SK-N-SH (cell line): ENCODE data around the gene CCT8L2.
"Not testable (repeated sequence)": the region's sequence is repeated elsewhere in the genome, so short reads cannot be mapped to it uniquely, and the experiment has no call there.

Experiments used
- EP300 ChIP-seq, 2 experiments: IDR thresholded peaks; 2 replicates each; pipeline versions ENCODE4 v1.4.0 to v1.6.1; 2012; ENCODE audit warnings: borderline replicate concordance in 1 of 2, low read depth in 1 of 2, low read length in 1 of 2
- GATA2 ChIP-seq: sonication (generic); formaldehyde crosslinking; IDR thresholded peaks from 2 replicates; pipeline ENCODE4 v1.5.0; 2020; ENCODE audit warnings: mild to moderate bottlenecking, missing genetic modification reagents
- MXI1 ChIP-seq: IDR thresholded peaks from 2 replicates; pipeline ENCODE4 v1.6.1; 2012; ENCODE audit warnings: mild to moderate bottlenecking, low read depth, low read length, improper control_type of control experiment
- POLR2AphosphoS5 ChIP-seq: IDR thresholded peaks from 2 replicates; pipeline ENCODE4 v1.6.1; 2012; ENCODE audit warnings: low read depth, low read length
- RAD21 ChIP-seq: IDR thresholded peaks from 2 replicates; pipeline ENCODE4 v1.6.1; 2012; ENCODE audit warnings: mild to moderate bottlenecking, low read length
- RFX5 ChIP-seq: IDR thresholded peaks from 2 replicates; pipeline ENCODE4 v1.6.1; 2012; ENCODE audit warnings: mild to moderate bottlenecking, improper control_type of control experiment, low read length
- RXRA ChIP-seq: IDR thresholded peaks from 2 replicates; pipeline ENCODE4 v1.4.0; 2012; ENCODE audit warnings: low read depth, mild to moderate bottlenecking, borderline replicate concordance
- SMC3 ChIP-seq: IDR thresholded peaks from 2 replicates; pipeline ENCODE4 v1.6.1; 2012; ENCODE audit warnings: low read depth, low read length, improper control_type of control experiment
- TF ChIP-seq, protein P1 (sequence below): fragments of 200-600 bp; sonication (generic); IDR thresholded peaks from 2 replicates; pipeline ENCODE4 v1.6.1; 2017; ENCODE audit warnings: antibody characterized with exemption, mild to moderate bottlenecking, moderate library complexity
- TF ChIP-seq, protein P2 (sequence below): IDR thresholded peaks from 2 replicates; pipeline ENCODE4 v1.4.0; 2012; ENCODE audit warnings: low read depth, borderline replicate concordance
- TF ChIP-seq, protein P3 (sequence below): IDR thresholded peaks from 2 replicates; pipeline ENCODE4 v1.6.1; 2012; ENCODE audit warnings: mild to moderate bottlenecking, low read depth, low read length, moderate library complexity
- TF ChIP-seq, protein P4 (sequence below): IDR thresholded peaks from 2 replicates; pipeline ENCODE4; 2012
- TF ChIP-seq, protein P5 (sequence below): IDR thresholded peaks from 2 replicates; pipeline ENCODE4 v1.4.0; 2012; ENCODE audit warnings: low read depth

DNA sequence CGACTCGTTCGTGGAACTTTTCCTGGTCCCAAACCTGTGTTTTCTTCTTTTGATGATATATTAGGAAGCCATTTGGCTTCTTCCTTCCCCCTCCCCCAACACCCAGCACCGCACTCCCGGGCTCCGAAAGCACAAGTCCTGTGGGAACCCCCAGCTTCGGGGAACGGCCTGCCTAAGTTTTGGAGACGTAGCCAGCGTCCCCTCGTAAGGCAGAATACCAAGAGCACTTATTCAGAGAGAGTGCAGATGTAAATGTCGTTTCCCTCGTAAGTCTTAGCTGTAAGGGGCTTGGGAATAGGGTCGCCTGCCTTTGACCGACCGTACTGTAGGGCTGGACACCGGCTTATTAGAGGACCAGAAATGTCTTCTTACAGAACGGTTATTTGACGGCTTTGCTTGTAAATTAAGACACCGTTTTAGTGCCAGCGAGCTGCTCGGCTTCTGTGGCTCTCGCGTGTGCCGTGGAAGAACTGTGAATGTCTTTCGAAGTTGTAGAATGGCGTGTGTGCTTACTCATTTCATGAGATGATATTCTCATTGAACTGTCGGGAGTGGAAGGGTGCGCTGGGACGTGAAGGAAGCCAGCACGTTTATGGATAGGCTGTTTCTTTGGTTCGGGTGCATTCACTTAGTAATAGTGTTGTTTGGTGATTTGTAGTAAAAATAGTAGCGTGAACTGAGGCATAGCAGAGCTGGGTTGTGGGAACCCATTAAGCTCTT is 10.3 kb upstream of the CCT8L2 start:
- not testable (repeated sequence) for TF ChIP-seq EP300 (IDR thresholded peaks at IDR 0.05; ENCODE audit: borderline replicate concordance in 1 of 2, low read depth in 1 of 2, low read length in 1 of 2); MXI1; GATA2 (CRISPR knock-in tag); SMC3; RFX5; RXRA; POLR2AphosphoS5; RAD21
- TF ChIP-seq, protein P1, sequence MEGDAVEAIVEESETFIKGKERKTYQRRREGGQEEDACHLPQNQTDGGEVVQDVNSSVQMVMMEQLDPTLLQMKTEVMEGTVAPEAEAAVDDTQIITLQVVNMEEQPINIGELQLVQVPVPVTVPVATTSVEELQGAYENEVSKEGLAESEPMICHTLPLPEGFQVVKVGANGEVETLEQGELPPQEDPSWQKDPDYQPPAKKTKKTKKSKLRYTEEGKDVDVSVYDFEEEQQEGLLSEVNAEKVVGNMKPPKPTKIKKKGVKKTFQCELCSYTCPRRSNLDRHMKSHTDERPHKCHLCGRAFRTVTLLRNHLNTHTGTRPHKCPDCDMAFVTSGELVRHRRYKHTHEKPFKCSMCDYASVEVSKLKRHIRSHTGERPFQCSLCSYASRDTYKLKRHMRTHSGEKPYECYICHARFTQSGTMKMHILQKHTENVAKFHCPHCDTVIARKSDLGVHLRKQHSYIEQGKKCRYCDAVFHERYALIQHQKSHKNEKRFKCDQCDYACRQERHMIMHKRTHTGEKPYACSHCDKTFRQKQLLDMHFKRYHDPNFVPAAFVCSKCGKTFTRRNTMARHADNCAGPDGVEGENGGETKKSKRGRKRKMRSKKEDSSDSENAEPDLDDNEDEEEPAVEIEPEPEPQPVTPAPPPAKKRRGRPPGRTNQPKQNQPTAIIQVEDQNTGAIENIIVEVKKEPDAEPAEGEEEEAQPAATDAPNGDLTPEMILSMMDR, result not testable (repeated sequence)
- TF ChIP-seq, protein P2, sequence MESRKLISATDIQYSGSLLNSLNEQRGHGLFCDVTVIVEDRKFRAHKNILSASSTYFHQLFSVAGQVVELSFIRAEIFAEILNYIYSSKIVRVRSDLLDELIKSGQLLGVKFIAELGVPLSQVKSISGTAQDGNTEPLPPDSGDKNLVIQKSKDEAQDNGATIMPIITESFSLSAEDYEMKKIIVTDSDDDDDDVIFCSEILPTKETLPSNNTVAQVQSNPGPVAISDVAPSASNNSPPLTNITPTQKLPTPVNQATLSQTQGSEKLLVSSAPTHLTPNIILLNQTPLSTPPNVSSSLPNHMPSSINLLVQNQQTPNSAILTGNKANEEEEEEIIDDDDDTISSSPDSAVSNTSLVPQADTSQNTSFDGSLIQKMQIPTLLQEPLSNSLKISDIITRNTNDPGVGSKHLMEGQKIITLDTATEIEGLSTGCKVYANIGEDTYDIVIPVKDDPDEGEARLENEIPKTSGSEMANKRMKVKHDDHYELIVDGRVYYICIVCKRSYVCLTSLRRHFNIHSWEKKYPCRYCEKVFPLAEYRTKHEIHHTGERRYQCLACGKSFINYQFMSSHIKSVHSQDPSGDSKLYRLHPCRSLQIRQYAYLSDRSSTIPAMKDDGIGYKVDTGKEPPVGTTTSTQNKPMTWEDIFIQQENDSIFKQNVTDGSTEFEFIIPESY, result not testable (repeated sequence)
- TF ChIP-seq, protein P3, sequence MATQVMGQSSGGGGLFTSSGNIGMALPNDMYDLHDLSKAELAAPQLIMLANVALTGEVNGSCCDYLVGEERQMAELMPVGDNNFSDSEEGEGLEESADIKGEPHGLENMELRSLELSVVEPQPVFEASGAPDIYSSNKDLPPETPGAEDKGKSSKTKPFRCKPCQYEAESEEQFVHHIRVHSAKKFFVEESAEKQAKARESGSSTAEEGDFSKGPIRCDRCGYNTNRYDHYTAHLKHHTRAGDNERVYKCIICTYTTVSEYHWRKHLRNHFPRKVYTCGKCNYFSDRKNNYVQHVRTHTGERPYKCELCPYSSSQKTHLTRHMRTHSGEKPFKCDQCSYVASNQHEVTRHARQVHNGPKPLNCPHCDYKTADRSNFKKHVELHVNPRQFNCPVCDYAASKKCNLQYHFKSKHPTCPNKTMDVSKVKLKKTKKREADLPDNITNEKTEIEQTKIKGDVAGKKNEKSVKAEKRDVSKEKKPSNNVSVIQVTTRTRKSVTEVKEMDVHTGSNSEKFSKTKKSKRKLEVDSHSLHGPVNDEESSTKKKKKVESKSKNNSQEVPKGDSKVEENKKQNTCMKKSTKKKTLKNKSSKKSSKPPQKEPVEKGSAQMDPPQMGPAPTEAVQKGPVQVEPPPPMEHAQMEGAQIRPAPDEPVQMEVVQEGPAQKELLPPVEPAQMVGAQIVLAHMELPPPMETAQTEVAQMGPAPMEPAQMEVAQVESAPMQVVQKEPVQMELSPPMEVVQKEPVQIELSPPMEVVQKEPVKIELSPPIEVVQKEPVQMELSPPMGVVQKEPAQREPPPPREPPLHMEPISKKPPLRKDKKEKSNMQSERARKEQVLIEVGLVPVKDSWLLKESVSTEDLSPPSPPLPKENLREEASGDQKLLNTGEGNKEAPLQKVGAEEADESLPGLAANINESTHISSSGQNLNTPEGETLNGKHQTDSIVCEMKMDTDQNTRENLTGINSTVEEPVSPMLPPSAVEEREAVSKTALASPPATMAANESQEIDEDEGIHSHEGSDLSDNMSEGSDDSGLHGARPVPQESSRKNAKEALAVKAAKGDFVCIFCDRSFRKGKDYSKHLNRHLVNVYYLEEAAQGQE, result not testable (repeated sequence)
- TF ChIP-seq, protein P4, sequence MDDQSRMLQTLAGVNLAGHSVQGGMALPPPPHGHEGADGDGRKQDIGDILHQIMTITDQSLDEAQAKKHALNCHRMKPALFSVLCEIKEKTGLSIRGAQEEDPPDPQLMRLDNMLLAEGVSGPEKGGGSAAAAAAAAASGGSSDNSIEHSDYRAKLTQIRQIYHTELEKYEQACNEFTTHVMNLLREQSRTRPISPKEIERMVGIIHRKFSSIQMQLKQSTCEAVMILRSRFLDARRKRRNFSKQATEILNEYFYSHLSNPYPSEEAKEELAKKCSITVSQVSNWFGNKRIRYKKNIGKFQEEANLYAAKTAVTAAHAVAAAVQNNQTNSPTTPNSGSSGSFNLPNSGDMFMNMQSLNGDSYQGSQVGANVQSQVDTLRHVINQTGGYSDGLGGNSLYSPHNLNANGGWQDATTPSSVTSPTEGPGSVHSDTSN, result not testable (repeated sequence)
- TF ChIP-seq, protein P5, sequence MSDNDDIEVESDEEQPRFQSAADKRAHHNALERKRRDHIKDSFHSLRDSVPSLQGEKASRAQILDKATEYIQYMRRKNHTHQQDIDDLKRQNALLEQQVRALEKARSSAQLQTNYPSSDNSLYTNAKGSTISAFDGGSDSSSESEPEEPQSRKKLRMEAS, result not testable (repeated sequence)
